Spleen (tissue), 7 donors: ENCODE measurements around the gene GSG1L.
"Not testable (repeated sequence)": the region's sequence is repeated elsewhere in the genome, so short reads cannot be mapped to it uniquely, and the experiment has no call there.

Experiments used
- CTCF ChIP-seq, 11 experiments: fragments of 200-600 bp in 7 of 11; fragments of 450-650 bp in 4 of 11; sonication (generic) in 4 of 11; IDR thresholded peaks in 8 of 11; conservative IDR thresholded peaks in 3 of 11; 1 replicate in 7 of 11; 2 replicates in 4 of 11; pipeline versions ENCODE4 v1.4.0 to v1.8.0; 2016 to 2021; ENCODE audit warnings: antibody characterized with exemption in 11 of 11, inconsistent platforms in 4 of 11, mild to moderate bottlenecking in 1 of 11
- POLR2A ChIP-seq, 3 donors: fragments of 450-650 bp; IDR thresholded peaks; one replicate each; pipeline ENCODE4 v1.5.1; 2017; ENCODE audit warnings: antibody characterized with exemption in 3 of 3, mild to moderate bottlenecking in 1 of 3
- POLR2AphosphoS5 ChIP-seq, 3 donors: sonication (generic); formaldehyde crosslinking; IDR thresholded peaks; one replicate each; pipeline ENCODE4 v1.5.1; 2017; ENCODE audit warnings: antibody characterized with exemption in 3 of 3
- donor health status: DM: no; HTN: no; CAD: no; lungs with moderate emphysema.
- donor health status: DM: no; HTN: no; CAD: no.
- donor health status: DM: no; HTN: no; CAD: no.

GRCh38 chr16:27942071-27942470, 121.4 kb downstream of the GSG1L start:
- TF ChIP-seq POLR2AphosphoS5 (IDR thresholded peaks at IDR 0.05); POLR2A (IDR thresholded peaks at IDR 0.05); CTCF (IDR thresholded peaks at IDR 0.05 in 8 of 11, conservative IDR thresholded peaks at IDR 0.05 in 3 of 11): not testable (repeated sequence)
